Brain pericyte (primary cell): ENCODE measurements around the gene PAPLN.
"Not testable (repeated sequence)": the region's sequence is repeated elsewhere in the genome, so short reads cannot be mapped to it uniquely, and the experiment has no call there.

ENCODE experiments used
- DNase-seq: peaks from one replicate; pipeline ENCODE4 v3.0.0-alpha.2; 2012; ENCODE audit warnings: low read depth, low spot score

Gene PAPLN

DNA sequence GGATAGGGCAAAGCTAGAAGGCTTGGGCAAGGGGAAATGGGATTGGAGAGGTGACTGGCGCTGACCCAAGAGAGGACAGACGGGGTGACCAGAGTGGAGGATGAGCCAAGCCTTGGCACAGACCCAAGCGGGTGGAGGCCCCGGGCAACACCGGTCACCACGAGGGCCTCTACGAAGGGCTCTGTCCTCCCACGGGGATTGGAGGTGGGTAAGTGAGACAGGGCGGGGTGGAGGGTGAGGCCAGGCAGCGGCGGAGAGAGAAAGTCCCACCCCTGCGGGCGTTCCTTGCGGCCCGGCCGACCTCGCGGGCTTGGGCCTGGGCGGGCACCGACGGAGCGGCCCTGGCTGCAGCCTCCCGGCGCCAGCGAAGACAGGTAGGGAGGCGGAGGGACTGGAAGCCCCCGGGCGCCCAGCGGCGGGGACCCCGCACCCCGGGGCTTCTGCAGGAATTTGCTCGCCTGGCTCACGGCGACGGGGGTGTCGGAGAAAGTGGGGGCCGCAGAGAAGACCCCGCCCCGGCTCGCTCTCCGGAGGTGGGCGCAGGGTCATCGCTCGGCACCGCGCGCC lies at the start of gene PAPLN:
PAPLN (plus strand) TSS at position 288 of the 567 bp plus-strand sequence. CDS start 2,273 bp downstream, outside the sequence.
- no peak for DNase-seq

DNA sequence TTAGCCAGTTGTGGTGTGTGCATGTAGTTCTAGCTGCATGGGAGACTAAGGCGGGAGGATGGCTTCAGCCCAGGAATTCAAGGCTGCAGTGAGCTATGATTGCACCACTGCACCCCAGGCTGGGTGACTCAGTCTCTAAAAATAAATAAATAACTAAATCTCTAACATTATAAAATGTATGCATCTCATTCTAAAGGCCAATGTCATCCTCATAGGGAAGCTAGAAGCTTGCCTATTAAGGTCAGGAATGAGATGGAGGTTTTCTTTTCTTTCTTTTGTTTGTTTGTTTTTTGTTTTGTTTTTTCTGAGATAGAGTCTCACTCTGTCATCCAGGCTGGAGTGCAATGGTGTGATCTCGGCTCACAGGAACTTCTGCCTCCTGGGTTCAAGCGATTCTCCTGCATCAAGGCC lies 48.8 kb upstream of the PAPLN start:
- DNase-seq = peak; percentile 18

GRCh38 chr14:73189651-73190050 lies 47.7 kb upstream of the PAPLN start:
- no peak for DNase-seq

DNA sequence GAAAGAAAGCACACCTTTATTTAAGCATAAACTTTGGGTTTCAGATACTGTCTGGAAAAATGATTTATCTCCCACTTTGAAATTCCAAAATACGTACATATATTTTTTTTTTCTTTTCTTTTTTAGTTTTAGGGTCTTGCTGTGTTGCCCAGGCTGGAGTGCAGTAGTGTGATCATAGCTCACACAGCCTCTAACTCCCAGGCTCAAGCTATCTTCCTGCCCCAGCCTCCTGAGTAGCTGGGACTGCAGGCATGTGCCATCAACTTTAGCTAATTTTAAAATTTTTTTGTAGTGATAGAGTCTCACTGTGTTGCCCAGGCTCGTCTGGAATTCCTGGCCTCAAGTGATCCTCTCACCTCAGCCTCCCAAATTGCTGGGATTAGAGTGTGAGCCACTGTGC lies 45.9 kb upstream of the PAPLN start:
- no peak for DNase-seq

DNA sequence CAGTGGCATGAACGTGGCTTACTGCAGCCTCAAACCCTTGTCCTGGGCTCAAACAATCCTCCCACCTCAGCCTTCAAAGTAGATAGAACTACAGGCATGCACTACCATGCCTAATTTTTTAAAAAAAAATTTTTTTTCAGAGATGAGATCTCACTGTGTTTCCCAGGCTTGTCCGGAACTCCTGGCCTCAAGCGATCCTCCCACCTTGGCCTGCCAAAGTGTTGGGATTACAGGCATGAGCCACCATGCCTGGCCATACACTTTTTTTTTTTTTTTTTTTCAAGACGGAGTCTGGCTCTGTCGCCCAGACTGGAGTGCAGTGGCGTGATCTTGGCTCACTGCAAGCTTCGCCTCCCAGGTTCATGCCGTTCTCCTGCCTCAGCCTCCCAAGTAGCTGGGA lies 43.0 kb upstream of the PAPLN start:
- not testable (repeated sequence) for DNase-seq

DNA sequence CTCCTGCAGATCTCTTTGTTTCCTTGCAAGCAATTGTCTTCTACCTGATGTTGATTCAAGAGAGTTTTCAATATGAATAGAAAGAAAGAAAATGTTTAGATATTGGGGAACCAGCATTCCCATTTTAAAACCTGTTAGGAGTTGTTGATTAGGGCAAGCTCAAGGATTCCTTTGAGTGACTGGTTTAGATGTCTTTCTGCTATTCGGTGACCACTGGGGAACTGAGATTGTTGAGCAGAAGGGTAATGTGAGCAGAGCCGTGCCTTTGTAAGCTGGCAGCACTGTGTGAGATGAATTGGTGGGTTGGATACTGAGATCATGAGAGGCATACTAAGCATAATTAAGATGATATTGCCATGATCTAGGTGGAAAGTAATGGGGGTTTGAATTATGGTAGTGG lies 39.1 kb upstream of the PAPLN start:
- no peak for DNase-seq

DNA sequence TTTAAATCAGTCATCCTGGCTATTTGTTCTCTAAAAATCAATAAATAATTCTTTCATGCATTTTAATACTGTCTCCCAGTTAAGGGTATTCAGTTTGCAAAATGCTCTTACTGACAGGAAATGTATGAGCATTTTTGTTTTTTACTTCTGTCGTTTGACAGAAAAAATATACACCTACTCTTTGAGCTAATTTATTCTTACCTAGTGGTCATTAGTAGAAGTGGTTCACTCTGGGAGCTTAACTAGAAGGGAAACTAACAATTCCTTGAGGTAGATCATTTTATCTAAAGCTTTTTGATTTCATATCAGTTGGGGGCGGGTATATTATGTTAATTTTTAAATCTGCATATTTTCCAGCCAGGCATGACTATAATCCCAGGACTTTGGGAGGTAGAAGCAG lies 33.8 kb upstream of the PAPLN start:
- no peak for DNase-seq

- no peak for DNase-seq
These were observed 29.7 kb upstream of the PAPLN start for GRCh38 chr14:73207615-73208014.

DNA sequence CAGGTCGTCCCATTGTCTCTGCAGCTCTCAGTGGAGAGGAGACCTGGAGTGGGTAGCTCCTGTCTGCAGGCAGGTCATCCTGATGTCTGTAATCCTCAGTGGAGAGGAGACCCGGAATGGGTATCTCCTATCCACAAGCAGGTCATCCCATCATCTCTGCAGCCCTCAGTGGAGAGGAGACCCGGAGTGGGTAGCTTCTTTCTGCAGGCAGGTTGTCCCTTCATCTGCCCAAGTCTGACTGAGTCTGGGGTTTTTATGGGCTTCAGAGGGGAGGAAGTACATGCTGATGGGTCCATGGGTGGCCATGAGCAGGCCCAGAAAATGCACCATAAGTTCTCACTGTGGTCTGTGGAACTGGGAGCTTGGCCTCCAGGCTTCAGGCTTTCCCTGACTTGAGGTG lies 28.9 kb upstream of the PAPLN start:
- DNase-seq = no peak

DNA sequence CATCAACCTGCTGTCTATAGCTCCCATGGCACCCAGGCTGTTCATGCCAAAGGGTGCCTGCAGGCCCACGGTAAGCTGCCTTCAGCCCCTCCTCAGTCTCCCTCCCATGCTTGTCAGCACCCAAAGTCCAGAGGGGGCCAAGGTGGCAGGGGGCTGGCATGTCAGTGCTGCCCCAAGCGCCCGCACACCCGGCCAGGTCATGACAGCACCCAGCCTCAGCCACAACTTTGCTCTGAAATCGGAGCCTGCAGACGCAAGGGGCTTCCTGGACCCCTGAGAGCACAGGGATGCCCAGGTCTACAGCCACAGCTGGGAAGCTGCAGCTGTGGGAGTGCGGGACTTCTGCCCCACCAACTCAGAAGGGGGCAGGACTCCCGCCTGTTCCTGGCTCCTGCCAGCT lies 28.5 kb upstream of the PAPLN start:
- DNase-seq = no peak

DNA sequence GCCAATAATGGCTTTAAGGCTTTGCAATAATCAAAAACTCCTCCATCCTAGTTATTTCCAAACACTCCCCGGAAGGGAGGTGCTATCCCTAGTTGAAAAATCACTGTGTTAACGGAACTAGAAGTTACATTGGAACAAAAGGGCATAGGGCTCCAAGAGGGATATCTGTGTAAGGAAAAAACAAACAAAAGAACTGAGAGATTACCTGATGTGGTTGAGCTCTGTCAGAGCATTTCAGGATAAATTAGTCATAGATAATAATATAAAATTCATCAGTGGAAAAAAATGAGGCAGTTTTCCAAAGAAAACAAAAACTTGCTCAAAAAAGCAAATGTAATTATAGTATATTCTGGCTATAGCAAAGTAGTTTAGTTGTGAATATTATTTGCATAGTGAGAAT lies 27.4 kb upstream of the PAPLN start:
- DNase-seq = no peak

GRCh38 chr14:73211251-73212040 lies 25.9 kb upstream of the PAPLN start:
- no peak for DNase-seq

DNA sequence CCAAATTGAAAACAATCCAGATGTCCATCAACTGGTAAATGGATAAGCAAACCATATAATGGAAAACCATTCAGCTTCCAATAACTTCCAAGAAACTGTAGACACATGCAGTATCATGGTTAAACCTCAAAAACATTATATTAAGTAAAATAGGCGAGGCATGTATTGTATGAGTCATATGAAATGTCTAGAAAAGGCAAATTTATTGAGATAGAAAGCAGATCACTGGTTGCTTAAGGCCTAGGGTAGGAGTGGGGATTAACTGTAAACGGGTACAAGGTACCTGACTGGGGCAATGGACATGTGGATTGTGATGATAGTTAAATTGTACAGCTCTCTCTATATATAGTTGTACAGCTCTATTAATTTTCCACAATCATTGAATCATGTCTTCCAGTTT lies 21.3 kb upstream of the PAPLN start:
- DNase-seq = no peak

DNA sequence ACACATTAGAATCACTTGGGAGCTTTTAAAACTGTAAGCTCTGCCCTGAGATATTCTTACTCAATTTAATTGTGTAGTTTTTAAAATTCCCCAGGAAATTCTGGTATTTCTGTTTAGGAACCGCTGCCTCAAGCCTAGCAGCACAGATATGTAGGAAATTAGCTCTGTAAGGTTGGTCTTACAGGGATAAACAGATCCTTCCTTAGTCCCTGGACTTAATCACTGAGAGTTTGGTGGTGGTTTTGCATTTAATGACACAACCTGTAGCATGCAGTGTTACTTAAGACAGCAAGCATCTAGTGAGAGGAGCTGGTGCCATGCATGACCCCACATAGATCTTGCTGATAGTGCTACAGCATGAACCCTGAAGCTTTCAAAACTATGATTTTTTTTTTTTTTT lies 19.9 kb upstream of the PAPLN start:
- no peak for DNase-seq

DNA sequence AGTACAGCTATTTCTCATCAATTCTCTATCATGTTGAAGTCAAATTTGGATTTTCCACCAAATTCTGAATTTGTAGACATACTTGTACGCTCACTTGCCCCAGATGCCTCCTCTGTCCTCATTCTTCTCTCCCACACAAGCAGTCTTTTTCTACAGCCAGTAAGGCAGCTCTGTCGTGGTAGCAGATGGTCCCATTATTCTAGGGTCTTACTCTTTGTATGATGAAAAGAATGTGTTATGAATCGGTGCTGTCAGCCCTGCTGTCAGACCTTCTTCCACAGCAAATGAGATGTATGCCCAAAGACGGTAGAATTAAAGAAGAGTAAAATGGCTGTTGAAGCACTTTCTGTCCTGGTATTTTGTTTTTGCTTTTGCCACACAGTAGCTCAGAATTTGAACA lies 17.2 kb upstream of the PAPLN start:
- DNase-seq = no peak

DNA sequence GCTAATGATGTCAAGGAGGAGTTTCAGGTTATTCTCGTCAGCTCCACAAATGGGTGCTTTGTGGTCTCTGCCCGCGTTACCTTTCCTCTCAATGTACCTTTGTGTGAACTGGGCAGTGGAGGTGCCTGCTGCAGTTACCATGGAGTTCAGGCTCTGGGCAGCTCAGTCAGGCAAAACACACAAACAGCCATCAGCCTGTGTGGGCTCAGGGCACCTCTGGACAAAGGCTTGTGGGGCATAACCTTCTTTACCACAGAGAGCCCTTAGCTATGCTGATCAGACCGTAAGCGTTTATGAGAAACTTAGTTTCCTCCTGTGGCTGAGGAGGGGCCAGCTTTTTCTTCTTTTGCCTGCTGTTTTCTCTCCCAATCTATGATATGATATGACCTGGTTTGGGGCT lies 16.7 kb upstream of the PAPLN start:
- DNase-seq = no peak

- no peak for DNase-seq
These were observed 15.4 kb upstream of the PAPLN start for GRCh38 chr14:73221945-73222344.

DNA sequence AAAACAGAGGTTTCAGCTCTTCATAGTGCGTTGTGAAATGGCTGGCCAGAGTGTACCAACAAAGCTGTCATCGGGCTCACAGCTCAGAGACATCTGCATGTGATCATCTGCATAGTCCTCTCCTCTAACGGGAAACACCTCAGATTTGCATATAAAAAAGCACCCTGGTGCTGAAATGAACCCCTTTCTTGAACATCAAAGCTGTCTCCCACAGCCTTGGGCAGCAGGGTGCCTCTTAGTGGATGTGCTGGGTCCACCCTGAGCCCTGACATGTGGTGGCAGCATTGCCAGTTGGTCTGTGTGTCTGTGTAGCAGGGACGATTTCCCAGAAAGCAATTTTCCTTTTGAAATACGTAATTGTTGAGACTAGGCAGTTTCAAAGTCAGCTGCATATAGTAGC lies 14.3 kb upstream of the PAPLN start:
- DNase-seq = no peak

DNA sequence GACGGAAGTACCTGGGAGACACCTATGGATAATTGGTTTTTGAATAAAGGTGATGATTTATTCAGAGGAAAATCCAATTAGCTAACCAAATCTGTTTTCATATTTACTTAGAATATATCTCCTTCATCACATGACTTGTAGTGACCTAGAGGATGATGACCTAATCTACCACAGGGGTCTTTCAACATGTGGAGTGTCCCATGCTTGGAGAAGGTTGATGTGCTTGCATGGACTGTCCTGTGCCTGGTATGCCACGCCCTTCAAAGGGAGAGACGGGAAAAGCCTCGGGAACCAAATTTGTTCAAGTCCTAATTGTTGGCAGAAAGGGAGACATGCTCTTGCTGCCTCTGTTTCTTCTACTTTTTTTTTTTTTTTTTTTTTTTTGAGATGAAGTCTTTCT lies 11.8 kb upstream of the PAPLN start:
- DNase-seq = no peak

- peak; percentile 91 for DNase-seq
These were observed 9.2 kb upstream of the PAPLN start for GRCh38 chr14:73227812-73228781.

- DNase-seq = no peak
These were observed 7.3 kb upstream of the PAPLN start for GRCh38 chr14:73230051-73230450.
